ENCODE measurements around the gene TOGARAM2.
"Not testable (repeated sequence)": the region's sequence is repeated elsewhere in the genome, so short reads cannot be mapped to it uniquely, and the experiment has no call there.

TOGARAM2 gene

DNA sequence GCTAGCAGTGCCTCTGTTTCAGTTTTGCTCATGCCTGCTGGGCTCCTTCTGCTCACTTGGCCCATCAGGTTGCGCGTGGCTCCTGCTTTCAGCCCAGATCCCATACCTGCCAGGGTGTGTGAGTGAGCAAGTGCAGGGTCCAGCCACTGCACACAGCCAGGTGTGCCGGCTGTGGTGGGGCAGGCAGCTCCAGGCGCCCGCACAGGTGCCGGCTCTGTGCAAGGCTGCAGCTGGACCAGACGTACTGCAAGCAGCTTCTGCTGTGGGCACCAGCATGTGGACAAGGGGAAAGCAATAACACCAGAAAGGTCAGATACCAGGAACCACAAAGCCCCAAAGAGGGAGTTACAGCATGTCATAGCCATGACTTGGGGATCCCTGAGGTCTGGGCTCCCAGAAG lies 98.8 kb downstream of the TOGARAM2 start:
- no peak for DNase-seq

GRCh38 chr2:29080886-29081743 lies 100.0 kb downstream of the TOGARAM2 start:
- no peak for DNase-seq

- no peak for DNase-seq
Measured at GRCh38 chr2:29082804-29083495, 101.9 kb downstream of the TOGARAM2 start.

DNA sequence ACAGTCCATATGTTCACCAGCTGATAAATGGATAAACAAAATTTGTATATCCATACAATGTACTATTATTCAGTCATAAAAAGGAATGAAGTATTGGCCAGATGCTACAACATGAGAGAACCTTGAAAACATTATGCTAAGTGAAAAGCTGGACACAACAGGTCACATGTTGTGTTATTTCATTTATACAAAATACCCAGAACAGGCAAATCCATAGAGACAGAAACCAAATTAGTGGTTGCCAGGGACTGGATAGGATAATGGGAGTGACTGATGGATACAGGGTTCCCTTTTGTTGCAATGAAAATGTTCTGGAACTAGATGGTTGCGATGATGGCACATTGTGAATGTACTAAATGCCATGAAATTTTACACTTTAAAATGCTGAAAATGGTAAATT lies 103.5 kb downstream of the TOGARAM2 start:
- DNase-seq, result no peak

GRCh38 chr2:29090311-29090710 lies 109.2 kb downstream of the TOGARAM2 start:
- not testable (repeated sequence) for DNase-seq

- no peak for DNase-seq
Measured at GRCh38 chr2:29096969-29097368, 115.9 kb downstream of the TOGARAM2 start.

GRCh38 chr2:29097569-29097968 lies 116.5 kb downstream of the TOGARAM2 start:
- no peak for DNase-seq

GRCh38 chr2:29100564-29100963 lies 119.5 kb downstream of the TOGARAM2 start:
- no peak for DNase-seq
